ENCODE results near the gene SERPINA10. TPM values are rescaled to one million over a fixed set of nuclear protein-coding genes. Genes with fewer than 3 reads are reported as not detected.

The SERPINA10 gene
- total RNA-seq, 4 donors from 2014 or later, result not detected

GRCh38 chr14:94331462-94331861, 38.4 kb upstream of the SERPINA10 start:
- TF ChIP-seq POLR2A (IDR thresholded peaks at IDR 0.05), result no peak
- TF ChIP-seq, protein P1, sequence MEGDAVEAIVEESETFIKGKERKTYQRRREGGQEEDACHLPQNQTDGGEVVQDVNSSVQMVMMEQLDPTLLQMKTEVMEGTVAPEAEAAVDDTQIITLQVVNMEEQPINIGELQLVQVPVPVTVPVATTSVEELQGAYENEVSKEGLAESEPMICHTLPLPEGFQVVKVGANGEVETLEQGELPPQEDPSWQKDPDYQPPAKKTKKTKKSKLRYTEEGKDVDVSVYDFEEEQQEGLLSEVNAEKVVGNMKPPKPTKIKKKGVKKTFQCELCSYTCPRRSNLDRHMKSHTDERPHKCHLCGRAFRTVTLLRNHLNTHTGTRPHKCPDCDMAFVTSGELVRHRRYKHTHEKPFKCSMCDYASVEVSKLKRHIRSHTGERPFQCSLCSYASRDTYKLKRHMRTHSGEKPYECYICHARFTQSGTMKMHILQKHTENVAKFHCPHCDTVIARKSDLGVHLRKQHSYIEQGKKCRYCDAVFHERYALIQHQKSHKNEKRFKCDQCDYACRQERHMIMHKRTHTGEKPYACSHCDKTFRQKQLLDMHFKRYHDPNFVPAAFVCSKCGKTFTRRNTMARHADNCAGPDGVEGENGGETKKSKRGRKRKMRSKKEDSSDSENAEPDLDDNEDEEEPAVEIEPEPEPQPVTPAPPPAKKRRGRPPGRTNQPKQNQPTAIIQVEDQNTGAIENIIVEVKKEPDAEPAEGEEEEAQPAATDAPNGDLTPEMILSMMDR (IDR thresholded peaks at IDR 0.05), result no peak
- peaks cover 0 to 6% (median 0%) of the 10 kb centered on the region in 3 donors for H3K4me1 ChIP-seq
- H3K9me3 ChIP-seq, result no peaks in the 10 kb centered on the region
- H3K27me3 ChIP-seq, result peaks cover 0 to 7% (median 0%) of the 10 kb centered on the region in 4 donors
- no peak for DNase-seq
- H3K27ac ChIP-seq, result no peak overlapping the region
- no peak overlapping the region for H3K4me3 ChIP-seq
- H3K36me3 ChIP-seq, result no peaks in the 10 kb centered on the region
- WGBS, 2 donors, result 95 to 100% methylated on average over 1 to 4 of the region's 5 CpGs
- intact Hi-C loops (cut with DNase I), result no loop called here

GRCh38 chr14:94330857-94331256, 37.8 kb upstream of the SERPINA10 start:
- WGBS, 2 donors, result 50 to 67% methylated on average over 1 to 2 of the region's 2 CpGs
- no peak overlapping the region for H3K27ac ChIP-seq
- H3K36me3 ChIP-seq, result no peaks in the 10 kb centered on the region
- peaks cover 0 to 7% (median 0%) of the 10 kb centered on the region in 4 donors for H3K27me3 ChIP-seq
- no peak for TF ChIP-seq POLR2A (IDR thresholded peaks at IDR 0.05)
- TF ChIP-seq, protein P1 (IDR thresholded peaks at IDR 0.05), result no peak
- intact Hi-C loops (cut with DNase I), result no loop called here
- H3K4me3 ChIP-seq, result no peak overlapping the region
- no peak for DNase-seq
- peaks cover 0 to 6% (median 0%) of the 10 kb centered on the region in 3 donors for H3K4me1 ChIP-seq
- no peaks in the 10 kb centered on the region for H3K9me3 ChIP-seq

GRCh38 chr14:94330432-94330831, 37.4 kb upstream of the SERPINA10 start:
- no peak for TF ChIP-seq POLR2A (IDR thresholded peaks at IDR 0.05)
- TF ChIP-seq, protein P1 (IDR thresholded peaks at IDR 0.05), result no peak
- 75 to 93% methylated on average over 3 of the region's 3 CpGs for WGBS, 2 donors
- H3K27ac ChIP-seq, result no peak overlapping the region
- no peak for DNase-seq
- peaks cover 0 to 6% (median 0%) of the 10 kb centered on the region in 3 donors for H3K4me1 ChIP-seq
- intact Hi-C loops (cut with DNase I), result no loop called here
- no peaks in the 10 kb centered on the region for H3K36me3 ChIP-seq
- H3K4me3 ChIP-seq, result no peak overlapping the region
- H3K27me3 ChIP-seq, result peaks cover 0 to 7% (median 0%) of the 10 kb centered on the region in 4 donors
- no peaks in the 10 kb centered on the region for H3K9me3 ChIP-seq

DNA sequence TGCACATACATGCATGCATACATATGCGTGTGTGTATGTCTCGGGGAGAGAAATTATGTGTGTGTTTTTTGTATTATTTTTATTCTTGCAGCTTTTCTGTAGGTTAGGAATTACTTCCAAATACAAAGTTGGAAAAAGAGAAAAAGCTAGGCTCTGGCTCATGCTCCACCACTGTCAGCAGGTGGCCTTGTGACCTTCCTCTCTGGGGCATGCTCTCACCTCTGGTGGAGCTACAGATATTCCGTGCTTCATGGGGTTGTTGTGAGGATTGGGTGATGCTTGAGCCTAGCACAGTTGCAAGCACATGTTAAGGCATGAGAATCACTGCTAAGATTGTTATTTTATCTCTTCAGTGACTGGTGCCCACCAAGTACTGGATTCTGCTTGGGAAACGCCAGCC, 36.8 kb upstream of the SERPINA10 start:
- H3K36me3 ChIP-seq, result no peaks in the 10 kb centered on the region
- H3K27ac ChIP-seq, result no peak overlapping the region
- H3K4me1 ChIP-seq, result peaks cover 0 to under 1% (median 0%) of the 10 kb centered on the region in 3 donors
- WGBS, 2 donors, result 88 to 91% methylated on average over 4 of the region's 4 CpGs
- TF ChIP-seq POLR2A (IDR thresholded peaks at IDR 0.05), result no peak
- TF ChIP-seq, protein P1 (IDR thresholded peaks at IDR 0.05), result no peak
- H3K9me3 ChIP-seq, result no peaks in the 10 kb centered on the region
- H3K27me3 ChIP-seq, result peaks cover 0 to 7% (median 0%) of the 10 kb centered on the region in 4 donors
- no peak for DNase-seq
- intact Hi-C loops (cut with DNase I), result no loop called here
- no peak overlapping the region for H3K4me3 ChIP-seq

- Histone ChIP-seq H3K9me3 (no peaks in the 10 kb centered on the region), H3K4me3 (no peak overlapping the region), H3K4me1 (no peaks in the 10 kb centered on the region), H3K27ac (no peak overlapping the region), H3K36me3 (no peaks in the 10 kb centered on the region), H3K27me3 (peaks cover 0 to 7% (median 0%) of the 10 kb centered on the region in 4 donors)
- intact Hi-C loops (cut with DNase I), result no loop called here
- 54 to 55% methylated on average over 2 of the region's 2 CpGs for WGBS, 2 donors
- DNase-seq, result no peak
- TF ChIP-seq, protein P1 (IDR thresholded peaks at IDR 0.05), result no peak
- no peak for TF ChIP-seq POLR2A (IDR thresholded peaks at IDR 0.05)
Measured at GRCh38 chr14:94328196-94328595, 35.1 kb upstream of the SERPINA10 start.
